GM12891 (cell line): ENCODE results near the gene SLC13A5.

Experiments used
- PAX5 ChIP-seq: IDR thresholded peaks from 2 replicates; pipeline ENCODE4 v1.6.1; 2011; ENCODE audit warnings: low read length, moderate library complexity, mild to moderate bottlenecking; ENCODE audit not compliant: insufficient read depth, severe bottlenecking
- POLR2A ChIP-seq: IDR thresholded peaks from 2 replicates; pipeline ENCODE4 v1.6.1; 2011; ENCODE audit warnings: low read depth, low read length, control low read depth
- POLR2AphosphoS5 ChIP-seq: IDR thresholded peaks from 2 replicates; pipeline ENCODE4 v1.6.1; 2011; ENCODE audit warnings: low read depth, low read length, control low read depth

- TF ChIP-seq POLR2AphosphoS5 (no peak), POLR2A (no peak), PAX5 (no peak)
Measured at GRCh38 chr17:6688944-6689343, 24.2 kb downstream of the SLC13A5 start.
